ACC112 (cell line): Measurements from ENCODE around the gene CARD8.

Experiments
- H2AFZ ChIP-seq: fragments of 200-600 bp; sonication (generic); one replicate; pipeline ENCODE4 v1.6.0; 2017; ENCODE audit warnings: antibody characterized with exemption, low read length; ENCODE audit not compliant: unreplicated experiment
- H3K27ac ChIP-seq: fragments of 200-600 bp; sonication (generic); 2 replicates; pipeline ENCODE4 v1.5.1; 2014; ENCODE audit warnings: low read depth, mild to moderate bottlenecking, antibody characterized with exemption, low read length, moderate library complexity
- H3K27me3 ChIP-seq: fragments of 200-600 bp; sonication (generic); 2 replicates; pipeline ENCODE4 v1.6.1; 2014; ENCODE audit warnings: mild to moderate bottlenecking, antibody characterized with exemption, low read length, moderate library complexity, mixed read lengths; ENCODE audit not compliant: insufficient read depth
- H3K36me3 ChIP-seq: fragments of 200-600 bp; sonication (generic); 2 replicates; pipeline ENCODE4 v1.6.1; 2016; ENCODE audit warnings: mild to moderate bottlenecking, antibody characterized with exemption, low read length, moderate library complexity, mixed read lengths; ENCODE audit not compliant: insufficient read depth
- H3K4me1 ChIP-seq: fragments of 200-600 bp; sonication (generic); one replicate; pipeline ENCODE4 v1.6.1; 2016; ENCODE audit warnings: low read length, mixed read lengths; ENCODE audit not compliant: insufficient read depth, unreplicated experiment, control insufficient read depth
- H3K4me3 ChIP-seq: fragments of 200-600 bp; sonication (generic); 2 replicates; pipeline ENCODE4 v1.5.1; 2014; ENCODE audit warnings: mild to moderate bottlenecking, low read depth, low read length
- H3K79me2 ChIP-seq: fragments of 200-600 bp; sonication (generic); one replicate; pipeline ENCODE4 v1.6.0; 2016; ENCODE audit warnings: low read length; ENCODE audit not compliant: control insufficient read depth, unreplicated experiment, insufficient read depth

Gene CARD8

DNA sequence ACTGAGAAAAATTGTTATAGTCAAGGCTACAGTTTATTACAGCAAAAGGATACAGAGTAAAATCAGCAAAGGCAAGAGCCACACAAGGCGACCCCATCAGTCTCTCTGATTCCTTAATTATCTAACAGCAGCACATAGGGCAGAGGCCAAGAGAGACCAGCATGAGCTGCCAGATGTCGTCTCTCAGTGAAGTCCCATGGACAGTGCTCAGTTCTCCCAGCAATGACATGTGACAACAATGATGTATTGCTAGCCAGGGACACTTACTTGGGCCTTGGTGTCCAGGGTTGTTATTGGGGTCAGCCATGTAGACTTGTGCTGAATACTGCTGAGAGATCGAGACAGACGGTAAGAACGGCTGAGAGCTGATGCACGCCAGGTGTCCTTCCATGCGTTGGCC is 63.0 kb downstream of the CARD8 start:
- Histone ChIP-seq H3K4me3 (no peak overlapping the region), H3K27ac (no peak overlapping the region), H3K27me3 (no peaks in the 10 kb centered on the region), H3K36me3 (no peaks in the 10 kb centered on the region), H3K79me2 (no peaks in the 10 kb centered on the region), H3K4me1 (peaks cover 2% of the 10 kb centered on the region), H2AFZ (no peak overlapping the region)

DNA sequence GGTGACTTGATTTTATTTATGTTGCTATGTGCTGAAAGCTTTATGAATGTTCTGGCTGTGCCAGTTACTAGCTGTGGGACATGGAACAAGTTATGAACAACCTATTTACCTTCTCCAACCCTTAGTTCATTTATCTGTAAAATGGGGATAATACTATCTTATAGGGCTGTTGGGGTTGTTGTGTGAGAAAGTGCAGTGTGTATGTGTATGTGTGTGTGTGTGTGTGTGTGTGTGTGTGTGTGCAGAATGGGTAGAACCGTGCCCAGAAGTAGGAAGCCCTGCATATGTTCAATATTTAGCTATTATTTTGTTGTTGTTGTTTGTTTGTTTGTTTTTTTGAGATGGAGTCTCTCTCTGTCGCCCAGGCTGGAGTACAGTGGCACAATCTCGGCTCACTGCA is 64.8 kb downstream of the CARD8 start:
- Histone ChIP-seq H3K4me3 (no peak overlapping the region), H3K79me2 (no peaks in the 10 kb centered on the region), H2AFZ (no peak overlapping the region), H3K27me3 (no peaks in the 10 kb centered on the region), H3K4me1 (no peaks in the 10 kb centered on the region), H3K36me3 (no peaks in the 10 kb centered on the region), H3K27ac (no peak overlapping the region)

DNA sequence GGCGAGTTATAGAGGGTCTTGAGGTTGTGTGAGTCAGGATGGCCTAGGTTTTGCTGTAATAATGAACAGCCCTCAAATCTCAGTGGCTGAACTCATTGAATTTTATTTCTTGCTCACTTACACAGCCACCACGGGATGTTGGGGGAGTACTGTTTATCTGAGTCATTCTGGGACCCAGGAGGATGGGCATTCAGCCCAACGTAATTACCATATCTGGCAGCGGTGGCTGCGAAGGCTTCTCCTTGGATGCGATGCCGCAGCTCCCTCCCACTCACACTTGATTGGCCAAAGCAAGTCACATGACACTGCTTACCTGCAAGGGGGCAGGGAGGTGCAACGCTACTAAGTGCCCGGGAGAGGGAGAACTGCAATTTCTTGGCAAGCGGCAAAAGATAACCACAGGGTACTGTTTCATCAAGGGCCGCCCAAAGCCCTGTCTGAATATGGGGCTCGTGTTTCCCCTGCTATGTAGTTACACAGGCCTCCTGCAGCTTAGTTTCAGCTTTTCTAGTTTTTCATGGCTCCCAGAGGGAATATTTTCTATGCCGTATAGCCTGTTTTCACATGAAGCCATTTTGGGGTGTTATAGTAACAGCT is 65.3 kb downstream of the CARD8 start:
- no peak overlapping the region for H3K4me3 ChIP-seq
- H3K27me3 ChIP-seq, result no peaks in the 10 kb centered on the region
- no peak overlapping the region for H3K27ac ChIP-seq
- H2AFZ ChIP-seq, result no peak overlapping the region
- no peaks in the 10 kb centered on the region for H3K79me2 ChIP-seq
- H3K4me1 ChIP-seq, result no peaks in the 10 kb centered on the region
- H3K36me3 ChIP-seq, result no peaks in the 10 kb centered on the region

DNA sequence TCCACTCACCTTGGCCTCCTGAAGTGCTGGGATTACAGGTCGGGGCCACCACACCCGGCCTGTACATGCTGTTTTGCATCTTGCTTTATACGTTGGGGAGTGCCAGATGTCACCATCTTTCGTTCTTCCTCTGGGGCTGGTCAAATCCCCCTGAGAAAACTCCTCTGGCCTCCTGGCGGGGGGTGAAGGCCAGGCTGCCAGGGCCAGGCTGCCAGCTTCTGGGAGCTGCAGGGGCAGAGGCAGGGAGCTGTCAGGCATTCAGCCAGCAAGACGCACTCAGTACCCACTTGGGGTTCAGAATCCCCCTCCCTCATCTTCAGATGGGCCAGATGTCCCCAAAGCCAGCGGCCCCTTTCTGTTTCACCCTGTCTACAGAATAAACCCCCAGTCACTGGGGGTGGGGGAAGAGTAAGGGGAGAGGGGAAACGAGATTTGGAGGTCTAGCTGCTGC is 69.1 kb downstream of the CARD8 start:
- H3K27me3 ChIP-seq, result no peaks in the 10 kb centered on the region
- no peaks in the 10 kb centered on the region for H3K79me2 ChIP-seq
- no peaks in the 10 kb centered on the region for H3K4me1 ChIP-seq
- H3K36me3 ChIP-seq, result peaks cover 2% of the 10 kb centered on the region
- H3K27ac ChIP-seq, result no peak overlapping the region
- no peak overlapping the region for H3K4me3 ChIP-seq
- H2AFZ ChIP-seq, result no peak overlapping the region

DNA sequence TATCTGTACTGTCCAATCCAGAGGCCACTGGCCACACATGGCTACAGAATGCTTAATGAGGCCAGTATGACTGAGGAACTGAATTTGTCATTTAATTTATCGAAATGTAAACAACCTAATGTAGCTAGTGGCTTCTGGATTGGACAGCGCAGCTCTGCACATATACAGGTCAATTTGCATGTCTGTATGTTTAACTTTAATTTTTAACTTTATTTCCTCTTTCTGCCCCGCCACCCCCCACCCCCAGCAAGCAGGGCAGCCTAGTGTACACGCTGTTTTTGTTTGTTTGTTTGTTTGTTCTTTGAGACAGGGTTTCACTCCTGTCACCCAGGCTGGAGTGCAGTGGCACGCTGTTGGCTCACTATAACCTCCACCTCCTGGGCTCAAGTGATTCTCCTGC is 69.7 kb downstream of the CARD8 start:
- H3K27me3 ChIP-seq, result no peaks in the 10 kb centered on the region
- H3K79me2 ChIP-seq, result no peaks in the 10 kb centered on the region
- H3K27ac ChIP-seq, result no peak overlapping the region
- H2AFZ ChIP-seq, result no peak overlapping the region
- H3K36me3 ChIP-seq, result peaks cover 6% of the 10 kb centered on the region
- no peaks in the 10 kb centered on the region for H3K4me1 ChIP-seq
- H3K4me3 ChIP-seq, result no peak overlapping the region

DNA sequence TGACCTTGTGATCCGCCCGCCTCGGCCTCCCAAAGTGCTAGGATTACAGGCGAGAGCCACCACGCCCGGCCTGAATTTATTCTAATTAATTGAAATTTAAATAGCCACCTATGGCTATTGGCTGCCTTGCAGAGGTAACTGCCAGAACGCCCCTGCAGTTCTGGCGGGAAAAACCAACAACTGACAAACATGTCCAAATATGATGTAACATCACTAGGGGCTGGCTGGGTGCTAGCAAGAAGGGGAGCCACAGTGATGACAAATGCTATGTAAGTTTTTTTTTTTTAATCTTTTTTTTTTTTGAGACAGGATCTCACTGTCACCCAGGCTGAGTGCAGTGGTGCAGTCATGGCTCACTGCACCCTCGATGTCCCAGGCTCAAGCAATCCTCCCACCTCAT is 72.4 kb downstream of the CARD8 start:
- Histone ChIP-seq H2AFZ (no peak overlapping the region), H3K4me3 (no peak overlapping the region), H3K36me3 (peaks cover 6% of the 10 kb centered on the region), H3K4me1 (no peaks in the 10 kb centered on the region), H3K27ac (no peak overlapping the region), H3K27me3 (no peaks in the 10 kb centered on the region), H3K79me2 (no peaks in the 10 kb centered on the region)

DNA sequence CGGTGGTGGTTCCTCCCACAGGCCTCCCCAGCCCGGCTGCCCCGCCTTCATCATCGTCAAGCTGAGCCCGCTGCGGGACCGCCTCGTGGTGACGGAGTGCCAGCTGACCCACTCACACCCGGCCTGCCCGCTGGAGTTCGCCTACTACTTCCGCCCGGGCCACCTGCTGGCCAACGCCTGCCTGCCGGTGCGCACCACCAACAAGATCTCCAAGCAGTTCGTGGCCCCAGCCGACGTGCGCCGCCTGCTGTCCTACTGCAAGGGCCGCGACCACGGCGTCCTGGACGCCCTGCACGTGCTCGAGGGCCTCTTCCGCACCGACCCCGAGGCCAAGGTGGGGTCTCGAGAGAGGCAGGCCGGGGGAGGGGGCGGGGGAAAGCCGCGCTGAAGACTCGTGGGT is 73.3 kb downstream of the CARD8 start:
- H3K79me2 ChIP-seq, result no peaks in the 10 kb centered on the region
- peaks cover 6% of the 10 kb centered on the region for H3K36me3 ChIP-seq
- H3K27me3 ChIP-seq, result no peaks in the 10 kb centered on the region
- H3K4me3 ChIP-seq, result no peak overlapping the region
- H3K27ac ChIP-seq, result no peak overlapping the region
- H2AFZ ChIP-seq, result no peak overlapping the region
- no peaks in the 10 kb centered on the region for H3K4me1 ChIP-seq

DNA sequence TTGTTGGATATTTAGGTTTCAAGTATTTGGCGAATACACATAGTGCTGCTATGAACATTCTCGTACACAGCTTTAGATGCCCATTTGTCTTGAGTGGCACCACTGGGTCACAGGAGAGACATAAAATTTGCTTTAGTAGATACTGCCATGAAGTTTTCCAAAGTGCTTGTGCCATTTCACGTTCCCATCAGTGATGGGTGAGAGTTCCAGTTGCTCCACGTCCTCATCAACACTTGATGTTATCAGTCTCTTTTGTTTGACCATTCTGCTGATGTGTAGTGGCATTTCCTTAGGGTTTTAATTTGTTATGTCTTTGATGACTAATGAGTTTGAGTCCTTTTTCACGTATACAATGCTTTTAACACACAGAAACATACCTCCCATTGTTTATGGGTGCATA is 74.2 kb downstream of the CARD8 start:
- Histone ChIP-seq H3K27me3 (no peaks in the 10 kb centered on the region), H3K4me1 (no peaks in the 10 kb centered on the region), H3K27ac (no peak overlapping the region), H2AFZ (no peak overlapping the region), H3K79me2 (no peaks in the 10 kb centered on the region), H3K36me3 (peaks cover 6% of the 10 kb centered on the region), H3K4me3 (no peak overlapping the region)

DNA sequence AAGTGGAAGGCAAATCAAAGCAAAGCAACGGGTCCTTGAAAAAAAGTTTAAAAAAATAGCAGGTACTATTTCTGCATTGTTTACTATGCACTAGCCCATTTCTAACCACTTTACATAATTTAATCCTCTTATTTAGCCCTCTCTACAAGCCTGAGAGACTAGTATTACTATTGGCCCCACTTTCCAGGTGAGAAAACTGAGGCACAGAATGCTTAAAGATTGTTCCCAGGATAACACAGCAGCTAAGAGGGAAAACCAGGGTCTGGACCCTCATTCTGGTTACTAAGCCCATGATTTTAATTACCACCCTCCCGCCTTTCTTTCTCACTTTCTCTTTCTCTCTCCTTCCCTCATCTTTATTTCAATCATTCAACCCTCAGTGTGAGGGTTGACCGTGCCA is 79.5 kb downstream of the CARD8 start:
- Histone ChIP-seq H3K4me1 (peaks cover 4% of the 10 kb centered on the region), H3K27ac (no peak overlapping the region), H3K36me3 (peaks cover 3% of the 10 kb centered on the region; the same call in 1 of the 2 replicates), H3K79me2 (peaks cover 9% of the 10 kb centered on the region), H3K27me3 (no peaks in the 10 kb centered on the region), H2AFZ (no peak overlapping the region), H3K4me3 (no peak overlapping the region)

DNA sequence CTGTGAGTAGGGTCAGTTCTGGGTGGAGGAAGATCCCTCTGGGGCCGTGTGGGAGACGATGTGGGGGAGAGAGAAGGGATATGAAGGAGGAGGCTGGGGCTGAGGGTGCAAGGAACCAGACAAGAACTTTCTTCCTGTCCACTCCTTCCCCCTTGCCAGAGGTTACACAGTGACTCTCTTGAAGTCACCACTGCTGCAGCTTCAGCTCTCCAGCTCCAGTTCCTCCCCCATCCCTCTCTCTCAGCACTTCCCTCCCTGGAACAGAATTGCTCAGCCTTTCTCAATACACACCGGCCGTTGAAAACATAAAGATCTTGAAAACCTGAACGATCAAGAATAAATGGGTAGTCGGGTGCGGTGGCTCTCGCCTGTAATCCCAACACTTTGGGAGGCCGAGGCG is 80.1 kb downstream of the CARD8 start:
- Histone ChIP-seq H3K27me3 (no peaks in the 10 kb centered on the region), H2AFZ (no peak overlapping the region), H3K27ac (no peak overlapping the region), H3K4me1 (peaks cover 4% of the 10 kb centered on the region), H3K36me3 (peaks cover 2% of the 10 kb centered on the region; the same call in 1 of the 2 replicates), H3K79me2 (peaks cover 14% of the 10 kb centered on the region), H3K4me3 (no peak overlapping the region)

DNA sequence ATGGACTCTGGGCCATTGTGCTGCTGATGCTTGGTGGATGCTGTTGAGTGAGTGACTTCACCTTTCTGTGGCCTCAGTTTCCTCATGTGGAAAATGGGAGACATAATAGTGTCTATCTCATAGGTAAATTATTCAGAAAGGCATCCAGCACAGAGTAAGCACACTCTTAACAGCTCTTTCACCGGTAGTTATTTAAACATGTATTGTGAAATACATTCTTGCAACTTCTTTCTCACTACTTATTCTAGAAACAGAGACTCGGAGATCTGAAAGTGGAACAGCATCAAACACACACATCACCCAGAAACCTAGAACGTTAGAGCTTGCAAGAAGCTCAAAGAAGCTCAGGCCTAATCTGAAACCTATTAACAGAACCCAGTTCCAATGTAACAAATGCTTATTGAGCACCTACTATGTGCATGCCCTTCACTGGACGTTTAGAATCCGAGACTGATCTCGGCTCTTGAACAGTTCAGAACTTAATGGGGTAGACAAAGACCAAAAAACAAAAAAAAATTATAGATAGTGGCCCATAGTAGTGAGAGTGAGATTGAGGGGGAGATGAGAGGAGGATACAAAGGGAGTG is 81.2 kb downstream of the CARD8 start:
- Histone ChIP-seq H3K4me1 (peaks cover 4% of the 10 kb centered on the region), H3K27ac (no peak overlapping the region), H3K27me3 (no peaks in the 10 kb centered on the region), H3K36me3 (peaks cover 2% of the 10 kb centered on the region; the same call in 1 of the 2 replicates), H3K4me3 (no peak overlapping the region), H2AFZ (no peak overlapping the region), H3K79me2 (peaks cover 14% of the 10 kb centered on the region)
